ENCODE data around the gene EXOSC10. TPM values are rescaled to one million over a fixed set of nuclear protein-coding genes. Genes with fewer than 3 reads are reported as not detected.
A peak's percentile ranks its signal among the peaks of the same experiment; 100 is the strongest.

The EXOSC10 gene
- total and polyA plus RNA-seq, 9 of the 15 experiments (the other 6 are each of a cell fraction or from before 2014, with no cell fraction given): 23.4 to 150 (median 105) TPM

DNA sequence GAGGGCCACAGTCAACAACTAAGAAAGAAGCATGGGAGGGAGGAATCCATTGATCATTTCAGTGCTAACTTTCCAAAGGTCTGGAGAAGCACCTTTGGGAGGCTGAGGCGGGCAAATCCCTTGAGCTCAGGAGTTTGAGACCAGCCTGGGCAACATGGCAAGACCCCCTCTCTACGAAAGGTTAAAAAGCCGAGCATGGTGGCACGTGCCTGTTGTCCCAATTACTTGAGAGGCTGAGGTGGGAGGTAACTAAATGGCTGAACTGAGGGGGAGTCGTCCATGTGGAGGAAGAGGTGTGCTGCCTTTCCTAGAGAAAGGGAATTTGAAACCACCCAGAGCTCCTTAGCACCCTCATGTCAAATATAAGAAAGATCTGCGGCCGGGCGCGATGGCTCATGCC is 68.8 kb downstream of the EXOSC10 start:
- ChIA-PET POLR2A (interaction anchor here (0.6 to 2.6 kb wide), 3 partner anchors 9 to 170 kb away, joined by 4 to 17 read pairs (median 5); no protein-coding TSS in a partner anchor), CTCF (ENCODE audit: low intra/inter-chr PET ratio) (no interaction called here)

More for the DNA sequence above, 68.8 kb downstream of the EXOSC10 start:
- intact Hi-C loops (cut with micrococcal nuclease) (loop anchor here (10.0 kb wide), 2 partner anchors 304 to 694 kb away; no protein-coding TSS in a partner anchor), in situ Hi-C loops (cut with MboI) (loop anchor here (5.0 kb wide), 1 partner anchor 606 kb away; no protein-coding TSS in a partner anchor)
- no peak overlapping the region for H3K4me2 ChIP-seq (ENCODE audit: insufficient read depth, low read length)
- no peak overlapping the region for H2AFZ ChIP-seq (ENCODE audit: low read depth, low read length)
- no peak for FAIRE-seq
- H3K36me3 ChIP-seq (ENCODE audit: control insufficient read depth, insufficient read depth, low read length): peaks cover 15% of the 10 kb centered on the region; the same call in 2 of the 3 replicates
- WGBS (ENCODE audit: insufficient coverage, low coverage, missing lambda C conversion rate): 69% methylated on average over 9 of the region's 9 CpGs
- H3K79me2 ChIP-seq (ENCODE audit: control insufficient read depth, insufficient read depth, low read length): no peaks in the 10 kb centered on the region
- no peak overlapping the region for H3K9ac ChIP-seq (ENCODE audit: insufficient read depth in 1 of 2, low read depth in 2 of 2, low read length in 2 of 2)
- no peaks in the 10 kb centered on the region for H4K20me1 ChIP-seq (replicated peaks; ENCODE audit: control insufficient read depth, insufficient read depth, low read length)
- no peaks in the 10 kb centered on the region for H3K9me3 ChIP-seq (replicated peaks; ENCODE audit: control insufficient read depth, insufficient read depth, low read depth, low read length)
- BruUV-seq (replicated peaks): no TSS peak
- ATAC-seq: no peak
- H3K27ac ChIP-seq (ENCODE audit: extremely low read depth, low read depth, low read length): no peak overlapping the region
- TF ChIP-seq ZNF717 (CRISPR knock-in tag; IDR thresholded peaks at IDR 0.05) (no peak), CBX5 (IDR thresholded peaks at IDR 0.05; ENCODE audit: borderline replicate concordance, low read depth) (no peak), E2F8 (IDR thresholded peaks at IDR 0.05; ENCODE audit: low read depth, partially characterized antibody) (peak; percentile 27), RHOXF2B (CRISPR knock-in tag; conservative IDR thresholded peaks at IDR 0.05) (0 out of 2 replicates have a peak, but pooled peaks have one; percentile 17), BHLHE40 (IDR thresholded peaks at IDR 0.05; ENCODE audit: low read length) (peak; percentile 47; the same call in 1 of the 2 replicates), POLR2B (IDR thresholded peaks at IDR 0.05; ENCODE audit: low read depth, partially characterized antibody) (peak; percentile 59), DDX20 (tag; IDR thresholded peaks at IDR 0.05; ENCODE audit: low read depth) (no peak), ILF3 (IDR thresholded peaks at IDR 0.05; ENCODE audit: borderline replicate concordance) (peak; percentile 74; the same call in 1 of the 2 replicates), THAP7 (CRISPR knock-in tag; IDR thresholded peaks at IDR 0.05) (0 out of 2 replicates have a peak, but pooled peaks have one; percentile 13), ZFP30 (CRISPR knock-in tag; IDR thresholded peaks at IDR 0.05; ENCODE audit: borderline replicate concordance) (no peak), HNRNPK (IDR thresholded peaks at IDR 0.05; ENCODE audit: low read depth, low read length, poor library complexity, severe bottlenecking) (no peak), ZNF232 (CRISPR knock-in tag; IDR thresholded peaks at IDR 0.05) (0 out of 2 replicates have a peak, but pooled peaks have one; percentile 35), OTX1 (CRISPR knock-in tag; IDR thresholded peaks at IDR 0.05) (0 out of 2 replicates have a peak, but pooled peaks have one; percentile 15), SUPT5H (IDR thresholded peaks at IDR 0.05) (peak; percentile 58), THRB (CRISPR knock-in tag; conservative IDR thresholded peaks at IDR 0.05) (peak; percentile 47; the same call in 1 of the 2 replicates)
- no peak for DNase-seq (ENCODE audit: extremely low read depth in 1 of 4, low spot score in 3 of 4)
- no peak overlapping the region for H3K4me3 ChIP-seq
- no peaks in the 10 kb centered on the region for H3K9me1 ChIP-seq (ENCODE audit: control insufficient read depth, insufficient read depth, low read length)
- H3K27me3 ChIP-seq (ENCODE audit: control insufficient read depth in 2 of 2, insufficient read depth in 2 of 2, low read length in 2 of 2): peaks cover 8 to 17% of the 10 kb centered on the region in 2 experiments; a peak in 4 of 5 replicates
- H3K4me1 ChIP-seq (replicated peaks in 1 of 2; ENCODE audit: control insufficient read depth in 2 of 2, insufficient read depth in 2 of 2, low read length in 2 of 2): no peaks in the 10 kb centered on the region

Data from K562 (cell line).